Nephron (organoid): Measurements from ENCODE around the gene GABRG3.

Experiments used
- H3K27ac Mint-ChIP-seq, 3 experiments: 2 replicates each; pipeline ENCODE4 v1.8.0; 2020; ENCODE audit warnings: mixed read lengths in 3 of 3, mild to moderate bottlenecking in 2 of 3, moderate library complexity in 1 of 3
- H3K27me3 Mint-ChIP-seq: 2 replicates; pipeline ENCODE4 v1.8.0; 2021; ENCODE audit warnings: low read depth, mild to moderate bottlenecking, moderate library complexity, mixed read lengths
- H3K36me3 Mint-ChIP-seq: 2 replicates; pipeline ENCODE4 v1.8.0; 2020; ENCODE audit warnings: low read depth, mixed read lengths
- H3K4me1 Mint-ChIP-seq: 2 replicates; pipeline ENCODE4 v1.8.0; 2020; ENCODE audit warnings: mixed read lengths
- H3K4me3 Mint-ChIP-seq, 3 experiments: 2 replicates each; pipeline ENCODE4 v1.8.0; 2020; ENCODE audit warnings: mild to moderate bottlenecking in 3 of 3, mixed read lengths in 3 of 3, moderate library complexity in 2 of 3
- H3K9me3 Mint-ChIP-seq: 2 replicates; pipeline ENCODE4 v1.8.0; 2020; ENCODE audit warnings: mixed read lengths
- TF ChIP-seq, protein P1 (sequence below), 3 experiments: fragments of 200-600 bp; sonication (generic); IDR thresholded peaks; one replicate each; pipeline ENCODE4 v1.5.0; 2021; ENCODE audit warnings: antibody characterized with exemption in 3 of 3; ENCODE audit not compliant: unreplicated experiment in 3 of 3

GABRG3 gene

DNA sequence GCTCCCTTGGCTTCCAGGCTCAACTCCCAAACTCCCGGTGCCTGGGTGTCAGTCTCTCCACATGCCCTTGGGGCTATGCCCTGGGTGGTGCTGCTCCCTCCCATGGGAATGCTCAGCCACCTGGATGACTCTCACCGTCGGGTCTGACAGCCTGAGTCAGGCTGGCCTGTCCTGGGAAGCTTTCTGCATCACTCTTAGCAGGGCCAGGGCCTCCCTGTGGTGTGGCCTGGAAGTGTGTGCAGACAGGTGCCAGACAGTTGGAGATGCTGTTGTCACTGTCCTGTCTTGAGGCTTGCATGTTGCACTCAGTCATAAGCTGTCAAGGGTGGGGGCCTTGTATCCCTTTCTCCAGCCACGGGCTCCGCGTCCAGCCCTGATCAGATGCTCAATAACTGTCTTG, 71.7 kb downstream of the GABRG3 start:
- H3K27ac Mint-ChIP-seq = no peak overlapping the region
- no peak overlapping the region for H3K4me3 Mint-ChIP-seq
- H3K36me3 Mint-ChIP-seq = no peaks in the 10 kb centered on the region
- H3K9me3 Mint-ChIP-seq = no peaks in the 10 kb centered on the region
- H3K27me3 Mint-ChIP-seq = peaks cover 9% of the 10 kb centered on the region
- peaks cover 4% of the 10 kb centered on the region for H3K4me1 Mint-ChIP-seq
- TF ChIP-seq, protein P1, sequence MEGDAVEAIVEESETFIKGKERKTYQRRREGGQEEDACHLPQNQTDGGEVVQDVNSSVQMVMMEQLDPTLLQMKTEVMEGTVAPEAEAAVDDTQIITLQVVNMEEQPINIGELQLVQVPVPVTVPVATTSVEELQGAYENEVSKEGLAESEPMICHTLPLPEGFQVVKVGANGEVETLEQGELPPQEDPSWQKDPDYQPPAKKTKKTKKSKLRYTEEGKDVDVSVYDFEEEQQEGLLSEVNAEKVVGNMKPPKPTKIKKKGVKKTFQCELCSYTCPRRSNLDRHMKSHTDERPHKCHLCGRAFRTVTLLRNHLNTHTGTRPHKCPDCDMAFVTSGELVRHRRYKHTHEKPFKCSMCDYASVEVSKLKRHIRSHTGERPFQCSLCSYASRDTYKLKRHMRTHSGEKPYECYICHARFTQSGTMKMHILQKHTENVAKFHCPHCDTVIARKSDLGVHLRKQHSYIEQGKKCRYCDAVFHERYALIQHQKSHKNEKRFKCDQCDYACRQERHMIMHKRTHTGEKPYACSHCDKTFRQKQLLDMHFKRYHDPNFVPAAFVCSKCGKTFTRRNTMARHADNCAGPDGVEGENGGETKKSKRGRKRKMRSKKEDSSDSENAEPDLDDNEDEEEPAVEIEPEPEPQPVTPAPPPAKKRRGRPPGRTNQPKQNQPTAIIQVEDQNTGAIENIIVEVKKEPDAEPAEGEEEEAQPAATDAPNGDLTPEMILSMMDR (IDR thresholded peaks at IDR 0.05; ENCODE audit: unreplicated experiment in 3 of 3) = no peak

GRCh38 chr15:27043770-27044169, 72.8 kb downstream of the GABRG3 start:
- Mint-ChIP-seq H3K27ac (no peak overlapping the region), H3K36me3 (no peaks in the 10 kb centered on the region), H3K9me3 (no peaks in the 10 kb centered on the region), H3K4me1 (peaks cover 4% of the 10 kb centered on the region), H3K4me3 (no peak overlapping the region), H3K27me3 (peaks cover 7% of the 10 kb centered on the region)
- TF ChIP-seq, protein P1 (IDR thresholded peaks at IDR 0.05; ENCODE audit: unreplicated experiment in 3 of 3) = no peak

- Mint-ChIP-seq H3K4me1 (peaks cover under 1% of the 10 kb centered on the region), H3K36me3 (no peaks in the 10 kb centered on the region), H3K9me3 (no peaks in the 10 kb centered on the region), H3K4me3 (no peak overlapping the region), H3K27me3 (peaks cover 3% of the 10 kb centered on the region), H3K27ac (no peak overlapping the region)
- TF ChIP-seq, protein P1 (IDR thresholded peaks at IDR 0.05; ENCODE audit: unreplicated experiment in 3 of 3) = no peak
These were observed 74.8 kb downstream of the GABRG3 start for GRCh38 chr15:27045796-27046195.

GRCh38 chr15:27046880-27047279, 75.9 kb downstream of the GABRG3 start:
- H3K4me1 Mint-ChIP-seq = no peaks in the 10 kb centered on the region
- TF ChIP-seq, protein P1 (IDR thresholded peaks at IDR 0.05; ENCODE audit: unreplicated experiment in 3 of 3) = no peak
- no peaks in the 10 kb centered on the region for H3K36me3 Mint-ChIP-seq
- peaks cover 3% of the 10 kb centered on the region for H3K27me3 Mint-ChIP-seq
- no peak overlapping the region for H3K4me3 Mint-ChIP-seq
- no peaks in the 10 kb centered on the region for H3K9me3 Mint-ChIP-seq
- H3K27ac Mint-ChIP-seq = no peak overlapping the region

GRCh38 chr15:27050163-27050562, 79.2 kb downstream of the GABRG3 start:
- H3K27ac Mint-ChIP-seq = no peak overlapping the region
- H3K27me3 Mint-ChIP-seq = peaks cover 3% of the 10 kb centered on the region
- H3K4me1 Mint-ChIP-seq = no peaks in the 10 kb centered on the region
- H3K36me3 Mint-ChIP-seq = no peaks in the 10 kb centered on the region
- no peaks in the 10 kb centered on the region for H3K9me3 Mint-ChIP-seq
- H3K4me3 Mint-ChIP-seq = no peak overlapping the region
- TF ChIP-seq, protein P1 (IDR thresholded peaks at IDR 0.05; ENCODE audit: unreplicated experiment in 3 of 3) = no peak

DNA sequence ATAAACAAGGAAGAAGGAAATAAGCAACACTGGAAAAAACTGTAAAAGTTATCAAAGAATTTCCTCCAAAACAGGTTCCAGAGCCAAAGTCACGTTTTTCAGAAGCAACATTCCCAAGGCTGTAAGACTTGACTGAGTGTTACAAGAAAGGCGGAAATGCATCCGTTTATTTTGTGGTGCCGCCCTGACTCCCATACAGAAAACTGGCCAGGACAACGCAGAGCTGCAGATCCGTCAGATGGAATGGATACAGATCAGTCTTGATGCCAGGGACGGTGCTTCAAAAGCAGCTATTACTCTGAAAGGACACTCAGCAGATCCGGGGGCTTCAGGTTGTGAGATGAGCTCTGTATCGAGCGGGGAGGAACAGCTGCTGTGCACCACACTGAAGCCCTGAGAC, 83.4 kb downstream of the GABRG3 start:
- Mint-ChIP-seq H3K36me3 (no peaks in the 10 kb centered on the region), H3K4me3 (no peak overlapping the region), H3K27me3 (no peaks in the 10 kb centered on the region), H3K9me3 (no peaks in the 10 kb centered on the region), H3K4me1 (no peaks in the 10 kb centered on the region), H3K27ac (no peak overlapping the region)
- TF ChIP-seq, protein P1 (IDR thresholded peaks at IDR 0.05; ENCODE audit: unreplicated experiment in 3 of 3) = no peak
